IMR-90 (cell line): ENCODE data around the gene HOXD10. TPM values are rescaled to one million over a fixed set of nuclear protein-coding genes. Genes with fewer than 3 reads are reported as not detected.

Experiments used
- ATAC-seq: fragments of 200-7000 bp; cut with Tn5 transposase; 2 replicates; pipeline ENCODE4 v1.9.1; 2020; ENCODE audit warnings: low read depth, mild to moderate bottlenecking, moderate library complexity
- BruUV-seq: library from RNA; stranded (reverse); fragments of 400-500 nt; replicated peaks from 2 replicates; lab custom pipeline; 2021; lab: Mats Ljungman, UMichigan
- CTCF ChIA-PET: fragments of 300-600 bp; formaldehyde crosslinking; extraction: SDS; loops from one replicate; lab custom pipeline; 2021; ENCODE audit warnings: antibody characterized with exemption; lab: Yijun Ruan, JAX
- POLR2A ChIA-PET: fragments of 300-600 bp; sonication (Branson Sonifier 250); formaldehyde crosslinking; loops from one replicate; lab custom pipeline; 2022; ENCODE audit warnings: antibody characterized with exemption; ENCODE audit not compliant: unreplicated experiment; lab: Charles Lee
- DNase-seq: peaks from one replicate; pipeline ENCODE4 v3.0.0; 2013
- H2AFZ ChIP-seq: replicated peaks from 2 replicates; pipeline ENCODE3; 2013; ENCODE audit warnings: low read length, mild to moderate bottlenecking; ENCODE audit not compliant: poor library complexity
- H2AK5ac ChIP-seq: 2 replicates; pipeline ENCODE4 v1.6.1; 2013; ENCODE audit warnings: low read depth, low read length, inconsistent platforms
- H2AK9ac ChIP-seq: replicated peaks from 2 replicates; pipeline ENCODE3; 2013; ENCODE audit warnings: mild to moderate bottlenecking, low read depth, low read length, moderate library complexity; ENCODE audit not compliant: poor library complexity
- H2BK120ac ChIP-seq: 2 replicates; pipeline ENCODE4 v1.6.1; 2013; ENCODE audit warnings: low read depth, low read length, inconsistent platforms
- H2BK15ac ChIP-seq: 3 replicates; pipeline ENCODE4 v1.6.1; 2013; ENCODE audit warnings: low read depth, low read length, inconsistent platforms
- H2BK20ac ChIP-seq: 2 replicates; pipeline ENCODE4 v1.6.1; 2013; ENCODE audit warnings: low read depth, mild to moderate bottlenecking, inconsistent platforms, low read length, moderate library complexity
- H2BK5ac ChIP-seq: 2 replicates; pipeline ENCODE4 v1.6.1; 2013; ENCODE audit warnings: mild to moderate bottlenecking, low read depth, low read length, inconsistent platforms; ENCODE audit not compliant: poor library complexity, severe bottlenecking
- H3K14ac ChIP-seq: replicated peaks from 2 replicates; pipeline ENCODE4 v1.6.1; 2013; ENCODE audit warnings: low read depth, low read length, inconsistent platforms
- H3K18ac ChIP-seq: 2 replicates; pipeline ENCODE4 v1.6.1; 2013; ENCODE audit warnings: low read depth, low read length, control low read depth
- H3K23ac ChIP-seq: 2 replicates; pipeline ENCODE4 v1.6.1; 2013; ENCODE audit warnings: low read depth, low read length, inconsistent platforms
- H3K27ac ChIP-seq: 2 replicates; pipeline ENCODE4 v1.5.1; 2013; ENCODE audit warnings: mild to moderate bottlenecking, control low read depth, low read length; ENCODE audit not compliant: insufficient read depth
- H3K27me3 ChIP-seq: 2 replicates; pipeline ENCODE4 v1.6.1; 2013; ENCODE audit warnings: low read length; ENCODE audit not compliant: control insufficient read depth, insufficient read depth
- H3K36me3 ChIP-seq: 2 replicates; pipeline ENCODE4 v1.6.1; 2013; ENCODE audit warnings: low read length, mixed read lengths; ENCODE audit not compliant: control insufficient read depth, insufficient read depth
- H3K4ac ChIP-seq: 2 replicates; pipeline ENCODE4 v1.6.1; 2013; ENCODE audit warnings: low read depth, low read length, inconsistent platforms
- H3K4me1 ChIP-seq: 2 replicates; pipeline ENCODE4 v1.6.1; 2013; ENCODE audit warnings: low read length, mixed read lengths; ENCODE audit not compliant: control insufficient read depth, insufficient read depth
- H3K4me2 ChIP-seq: 2 replicates; pipeline ENCODE4 v1.6.1; 2013; ENCODE audit warnings: low read depth, mild to moderate bottlenecking, control low read depth, low read length, moderate library complexity
- H3K4me3 ChIP-seq: 2 replicates; pipeline ENCODE4 v1.5.1; 2013; ENCODE audit warnings: low read depth, mild to moderate bottlenecking, control low read depth, low read length, moderate library complexity; ENCODE audit not compliant: insufficient read depth
- H3K56ac ChIP-seq: 2 replicates; pipeline ENCODE4 v1.6.1; 2013; ENCODE audit warnings: low read length, inconsistent platforms; ENCODE audit not compliant: insufficient read depth; ENCODE audit errors: extremely low read depth
- H3K79me1 ChIP-seq, 2 experiments: 2 replicates each; pipeline ENCODE4 v1.6.1; 2013; ENCODE audit warnings: low read length in 2 of 2, inconsistent platforms in 1 of 2, low read depth in 1 of 2
- H3K9ac ChIP-seq: 2 replicates; pipeline ENCODE4 v1.6.1; 2013; ENCODE audit warnings: low read depth, low read length, control low read depth
- H3K9me1 ChIP-seq: 2 replicates; pipeline ENCODE4 v1.6.1; 2013; ENCODE audit warnings: low read length, inconsistent platforms; ENCODE audit not compliant: insufficient read depth
- H3K9me3 ChIP-seq: 2 replicates; pipeline ENCODE4 v1.6.1; 2013; ENCODE audit warnings: low read length; ENCODE audit not compliant: control insufficient read depth, insufficient read depth
- H4K20me1 ChIP-seq: 2 replicates; pipeline ENCODE4 v1.6.1; 2013; ENCODE audit warnings: low read length, inconsistent platforms; ENCODE audit not compliant: insufficient read depth
- H4K5ac ChIP-seq: 2 replicates; pipeline ENCODE4 v1.6.1; 2013; ENCODE audit warnings: mild to moderate bottlenecking, low read depth, low read length, control low read depth
- H4K8ac ChIP-seq, 2 experiments: 2 replicates each; pipeline ENCODE4 v1.6.1; 2013; ENCODE audit warnings: low read depth in 2 of 2, low read length in 2 of 2, control low read depth in 1 of 2, inconsistent platforms in 1 of 2
- H4K91ac ChIP-seq: 2 replicates; pipeline ENCODE4 v1.6.1; 2013; ENCODE audit warnings: low read depth, low read length, inconsistent platforms; ENCODE audit not compliant: insufficient read depth
- BHLHE40 ChIP-seq: fragments of 150-350 bp; IDR thresholded peaks from 2 replicates; pipeline ENCODE4 v1.6.1; 2016; ENCODE audit warnings: mild to moderate bottlenecking, low read depth, low read length
- CEBPB ChIP-seq: IDR thresholded peaks from 2 replicates; pipeline ENCODE4 v1.6.1; 2012; ENCODE audit warnings: low read depth, low read length, improper control_type of control experiment
- CHD1 ChIP-seq: IDR thresholded peaks from 2 replicates; pipeline ENCODE4 v1.6.1; 2012; ENCODE audit warnings: low read depth, low read length, improper control_type of control experiment
- FOS ChIP-seq: fragments of 150-350 bp; IDR thresholded peaks from 2 replicates; pipeline ENCODE4 v1.6.1; 2016; ENCODE audit warnings: low read depth, low read length
- MAFK ChIP-seq: IDR thresholded peaks from 2 replicates; pipeline ENCODE4 v1.6.1; 2012; ENCODE audit warnings: low read depth, low read length, improper control_type of control experiment
- MAZ ChIP-seq: IDR thresholded peaks from 2 replicates; pipeline ENCODE4 v1.6.1; 2012; ENCODE audit warnings: low read depth, mild to moderate bottlenecking, low read length, improper control_type of control experiment, moderate library complexity, borderline replicate concordance
- MXI1 ChIP-seq: IDR thresholded peaks from 2 replicates; pipeline ENCODE4 v1.6.1; 2012; ENCODE audit warnings: low read depth, mild to moderate bottlenecking, low read length, moderate library complexity, borderline replicate concordance
- NFE2L2 ChIP-seq: fragments of 150-350 bp; IDR thresholded peaks from 2 replicates; pipeline ENCODE4 v1.6.1; 2016; ENCODE audit warnings: low read depth, mild to moderate bottlenecking, low read length
- POLR2A ChIP-seq: IDR thresholded peaks from 2 replicates; pipeline ENCODE4 v1.6.1; 2012; ENCODE audit warnings: mild to moderate bottlenecking, low read depth, low read length
- RAD21 ChIP-seq: IDR thresholded peaks from 2 replicates; pipeline ENCODE4 v1.6.1; 2012; ENCODE audit warnings: low read length, improper control_type of control experiment
- RCOR1 ChIP-seq: IDR thresholded peaks from 2 replicates; pipeline ENCODE4 v1.6.1; 2012; ENCODE audit warnings: mild to moderate bottlenecking, low read length, improper control_type of control experiment; ENCODE audit not compliant: insufficient replicate concordance
- RFX5 ChIP-seq: IDR thresholded peaks from 2 replicates; pipeline ENCODE4 v1.8.0; 2012; ENCODE audit warnings: low read depth, mild to moderate bottlenecking, low read length, moderate library complexity
- SMC3 ChIP-seq: fragments of 150-350 bp; IDR thresholded peaks from 2 replicates; pipeline ENCODE4 v1.6.1; 2016; ENCODE audit warnings: low read depth, mild to moderate bottlenecking, antibody characterized with exemption, low read length, moderate library complexity
- WGBS, 2 experiments: methylation state at CpG; one replicate each; pipeline versions ENCODE4 v1.1.5 to v1.1.7; 2013; ENCODE audit warnings: missing lambda C conversion rate in 2 of 2; ENCODE audit not compliant: insufficient read length in 1 of 2; ENCODE audit errors: extremely low coverage in 2 of 2; 5-methylcytosine and 5-hydroxymethylcytosine counted together
- dilution Hi-C: fragments of 300-500 bp; cut with HindIII; formaldehyde crosslinking; loops from one replicate; pipeline ENCODE4 v1.14.3; 2018; ENCODE audit warnings: low sequenced_read_pairs; ENCODE audit not compliant: unreplicated experiment
- in situ Hi-C: fragments of 300-500 bp; cut with MboI; formaldehyde crosslinking; loops from 3 replicates; pipeline ENCODE4 v1.14.3; 2019; ENCODE audit warnings: low sequenced_read_pairs, inconsistent platforms, mixed read lengths
- intact Hi-C: fragments of 100-400 bp; cut with micrococcal nuclease; formaldehyde crosslinking; loops from 2 replicates; pipeline ENCODE4 v1.10.0; 2022
- polyA plus RNA-seq, 3 experiments: library from polyadenylated mRNA; depleted of rRNA; stranded (reverse); fragments of >200 nt; gene quantifications; 2 replicates each; pipeline ENCODE4 v1.2.3, GENCODE V29; 2012; ENCODE audit warnings: low replicate concordance in 1 of 3
- total RNA-seq: library from RNA; depleted of rRNA; stranded (reverse); fragments of >200 nt; gene quantifications from 2 replicates; pipeline ENCODE4 v1.2.3, GENCODE V29; 2012
- TF ChIP-seq, protein P1 (sequence below): fragments of 150-350 bp; IDR thresholded peaks from 2 replicates; pipeline ENCODE4 v1.6.1; 2016; ENCODE audit warnings: low read depth, mild to moderate bottlenecking, low read length, moderate library complexity, borderline replicate concordance
- TF ChIP-seq, protein P2 (sequence below): fragments of 150-350 bp; IDR thresholded peaks from 2 replicates; pipeline ENCODE4 v1.6.1; 2017; ENCODE audit warnings: mild to moderate bottlenecking, antibody characterized with exemption, low read length, low read depth
- TF ChIP-seq, protein P3 (sequence below): conservative IDR thresholded peaks from 2 replicates; pipeline ENCODE4 v1.5.1; 2012; ENCODE audit warnings: mild to moderate bottlenecking, low read depth, low read length, improper control_type of control experiment

Gene HOXD10
- total and polyA plus RNA-seq, 2 of the 4 experiments (the other 2 are of a cell fraction) = not detected

DNA sequence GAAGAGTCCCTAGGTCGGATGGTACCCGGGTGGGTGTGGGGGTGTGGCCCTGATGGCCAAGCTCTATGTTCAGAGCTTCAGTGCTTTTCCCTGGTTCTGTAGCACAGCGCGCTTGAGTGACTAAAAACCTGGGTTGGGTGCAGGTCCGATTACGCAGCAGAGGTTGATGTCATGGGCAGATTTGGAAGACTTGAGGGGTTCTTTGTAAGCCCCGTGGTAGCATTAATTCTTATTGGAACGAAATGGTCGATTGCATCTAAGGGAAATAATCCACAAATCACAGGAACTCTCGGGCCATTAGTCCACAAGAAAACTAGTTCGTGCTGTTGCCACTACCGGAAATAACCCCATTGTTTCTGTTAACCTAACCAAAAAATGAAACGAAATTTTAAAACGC is 21.9 kb downstream of the HOXD10 start:
- no peak overlapping the region for H3K4me3 ChIP-seq
- in situ Hi-C loops = no loop called here
- dilution Hi-C loops = no loop called here

More for the DNA sequence above, 21.9 kb downstream of the HOXD10 start:
- H2BK5ac ChIP-seq = no peak overlapping the region
- DNase-seq = no peak
- H3K4ac ChIP-seq = no peak overlapping the region
- no peaks in the 10 kb centered on the region for H3K36me3 ChIP-seq
- no peaks in the 10 kb centered on the region for H3K4me1 ChIP-seq
- H3K9me1 ChIP-seq = no peaks in the 10 kb centered on the region
- H3K9ac ChIP-seq = no peak overlapping the region
- no peak overlapping the region for H2AK5ac ChIP-seq
- H4K91ac ChIP-seq = no peak overlapping the region
- no peak overlapping the region for H3K14ac ChIP-seq
- no peak overlapping the region for H4K5ac ChIP-seq
- TF ChIP-seq MAZ = no peak
- no peak for TF ChIP-seq NFE2L2
- TF ChIP-seq, protein P1, sequence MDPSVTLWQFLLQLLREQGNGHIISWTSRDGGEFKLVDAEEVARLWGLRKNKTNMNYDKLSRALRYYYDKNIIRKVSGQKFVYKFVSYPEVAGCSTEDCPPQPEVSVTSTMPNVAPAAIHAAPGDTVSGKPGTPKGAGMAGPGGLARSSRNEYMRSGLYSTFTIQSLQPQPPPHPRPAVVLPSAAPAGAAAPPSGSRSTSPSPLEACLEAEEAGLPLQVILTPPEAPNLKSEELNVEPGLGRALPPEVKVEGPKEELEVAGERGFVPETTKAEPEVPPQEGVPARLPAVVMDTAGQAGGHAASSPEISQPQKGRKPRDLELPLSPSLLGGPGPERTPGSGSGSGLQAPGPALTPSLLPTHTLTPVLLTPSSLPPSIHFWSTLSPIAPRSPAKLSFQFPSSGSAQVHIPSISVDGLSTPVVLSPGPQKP = no peak
- TF ChIP-seq FOS = no peak
- TF ChIP-seq RCOR1 = no peak
- TF ChIP-seq, protein P2, sequence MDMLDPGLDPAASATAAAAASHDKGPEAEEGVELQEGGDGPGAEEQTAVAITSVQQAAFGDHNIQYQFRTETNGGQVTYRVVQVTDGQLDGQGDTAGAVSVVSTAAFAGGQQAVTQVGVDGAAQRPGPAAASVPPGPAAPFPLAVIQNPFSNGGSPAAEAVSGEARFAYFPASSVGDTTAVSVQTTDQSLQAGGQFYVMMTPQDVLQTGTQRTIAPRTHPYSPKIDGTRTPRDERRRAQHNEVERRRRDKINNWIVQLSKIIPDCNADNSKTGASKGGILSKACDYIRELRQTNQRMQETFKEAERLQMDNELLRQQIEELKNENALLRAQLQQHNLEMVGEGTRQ = no peak
- TF ChIP-seq CHD1 = no peak
- no peak for TF ChIP-seq CEBPB
- TF ChIP-seq RAD21 = no peak
- no peak for TF ChIP-seq MAFK
- TF ChIP-seq RFX5 = no peak
- no peak for TF ChIP-seq POLR2A
- no peak for TF ChIP-seq MXI1
- no peak for TF ChIP-seq BHLHE40
- TF ChIP-seq SMC3 = no peak
- TF ChIP-seq, protein P3, sequence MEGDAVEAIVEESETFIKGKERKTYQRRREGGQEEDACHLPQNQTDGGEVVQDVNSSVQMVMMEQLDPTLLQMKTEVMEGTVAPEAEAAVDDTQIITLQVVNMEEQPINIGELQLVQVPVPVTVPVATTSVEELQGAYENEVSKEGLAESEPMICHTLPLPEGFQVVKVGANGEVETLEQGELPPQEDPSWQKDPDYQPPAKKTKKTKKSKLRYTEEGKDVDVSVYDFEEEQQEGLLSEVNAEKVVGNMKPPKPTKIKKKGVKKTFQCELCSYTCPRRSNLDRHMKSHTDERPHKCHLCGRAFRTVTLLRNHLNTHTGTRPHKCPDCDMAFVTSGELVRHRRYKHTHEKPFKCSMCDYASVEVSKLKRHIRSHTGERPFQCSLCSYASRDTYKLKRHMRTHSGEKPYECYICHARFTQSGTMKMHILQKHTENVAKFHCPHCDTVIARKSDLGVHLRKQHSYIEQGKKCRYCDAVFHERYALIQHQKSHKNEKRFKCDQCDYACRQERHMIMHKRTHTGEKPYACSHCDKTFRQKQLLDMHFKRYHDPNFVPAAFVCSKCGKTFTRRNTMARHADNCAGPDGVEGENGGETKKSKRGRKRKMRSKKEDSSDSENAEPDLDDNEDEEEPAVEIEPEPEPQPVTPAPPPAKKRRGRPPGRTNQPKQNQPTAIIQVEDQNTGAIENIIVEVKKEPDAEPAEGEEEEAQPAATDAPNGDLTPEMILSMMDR = no peak
- H2BK15ac ChIP-seq = no peak overlapping the region
- H3K56ac ChIP-seq = no peak overlapping the region
- H3K18ac ChIP-seq = no peak overlapping the region
- no peaks in the 10 kb centered on the region for H3K79me1 ChIP-seq
- no peak overlapping the region for H3K27ac ChIP-seq
- H2BK20ac ChIP-seq = no peak overlapping the region
- no peaks in the 10 kb centered on the region for H4K20me1 ChIP-seq
- H4K8ac ChIP-seq = no peak overlapping the region
- H2AK9ac ChIP-seq = no peak overlapping the region
- H2BK120ac ChIP-seq = no peak overlapping the region
- POLR2A ChIA-PET = no interaction called here
- H3K9me3 ChIP-seq = peaks cover 3% of the 10 kb centered on the region
- intact Hi-C loops = no loop called here
- no peak overlapping the region for H3K23ac ChIP-seq
- H3K4me2 ChIP-seq = no peak overlapping the region
- H2AFZ ChIP-seq = no peak overlapping the region
- 9% methylated on average over 8 of the region's 14 CpGs; no CpG with 5 or more reads in 1 of the 2 experiments for WGBS, 2 experiments
- no peak for ATAC-seq
- CTCF ChIA-PET = interaction anchor here (0.7 to 1.0 kb wide), 2 partner anchors 12 to 513 kb away, joined by 3 to 4 read pairs; no protein-coding TSS in a partner anchor
- H3K27me3 ChIP-seq = peaks cover 81% of the 10 kb centered on the region
- no TSS peak for BruUV-seq
